Stimulated activated CD8-positive, alpha-beta memory T cell treated with anti-CD3 and anti-CD28 coated beads, Interleukin-7, amount 100 ng/mL, for 4 hours (primary cell): ENCODE data around the gene GPR37.

Experiments used
- DNase-seq, 2 donors: peaks; one replicate each; pipeline ENCODE4 v3.0.0-alpha.2; 2020; ENCODE audit warnings: low read depth in 2 of 2

Gene GPR37

DNA sequence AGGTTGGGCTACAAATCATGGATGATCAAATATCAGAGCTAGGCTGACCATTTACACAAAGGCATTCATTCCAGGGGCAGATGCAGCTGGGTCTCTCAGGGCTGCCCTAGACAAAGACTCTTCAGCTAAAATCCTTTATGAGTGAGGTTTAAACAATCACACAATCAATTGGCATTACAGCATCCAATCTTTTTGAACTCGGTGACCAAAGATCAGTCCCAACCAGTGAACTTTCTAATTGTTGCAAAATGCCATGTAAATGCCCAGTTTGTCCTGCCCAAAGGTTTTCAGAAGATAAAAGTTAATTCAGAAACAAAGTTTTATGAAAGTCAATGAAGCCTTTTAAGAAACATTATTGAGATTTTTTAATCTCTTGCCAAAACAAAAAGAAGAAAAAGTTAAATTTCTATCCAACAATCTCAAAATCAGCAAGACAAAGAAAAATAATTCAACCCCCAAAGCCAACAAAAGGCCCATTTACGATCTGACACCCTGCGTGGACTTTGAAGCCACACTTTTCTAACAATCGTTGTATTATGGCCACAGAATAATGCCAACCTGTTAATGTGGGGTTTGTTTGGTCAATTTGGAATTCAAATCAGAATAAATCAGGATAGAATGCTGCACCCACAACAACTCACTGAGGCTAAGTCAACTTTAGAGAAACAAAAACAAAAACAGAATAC lies 40.9 kb downstream of the GPR37 start:
- no peak for DNase-seq

GRCh38 chr7:124724079-124724478 lies 41.5 kb downstream of the GPR37 start:
- no peak for DNase-seq

DNA sequence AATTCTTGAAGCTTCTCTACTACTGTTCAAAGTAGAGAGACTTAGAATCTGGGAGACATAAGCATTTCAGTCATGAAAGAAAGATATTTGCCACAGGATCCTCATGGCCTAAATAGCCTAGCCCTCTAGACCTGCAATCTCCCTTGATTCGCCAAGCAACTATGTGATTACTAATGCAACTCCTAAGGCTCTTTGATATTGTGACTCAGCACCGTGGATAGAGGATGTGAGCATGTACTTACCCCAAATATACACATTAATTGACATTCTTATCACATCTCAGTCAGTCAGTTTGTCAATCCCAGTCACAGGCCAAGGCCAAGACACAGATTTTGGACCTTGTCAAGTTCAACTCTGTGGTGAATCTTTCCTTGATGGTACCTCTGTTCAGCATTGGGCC lies 42.6 kb downstream of the GPR37 start:
- no peak for DNase-seq

- no peak for DNase-seq
These were observed 43.3 kb downstream of the GPR37 start for GRCh38 chr7:124722292-124722691.

GRCh38 chr7:124720195-124720594 lies 45.4 kb downstream of the GPR37 start:
- DNase-seq = no peak

GRCh38 chr7:124718032-124718766 lies 47.4 kb downstream of the GPR37 start:
- no peak for DNase-seq

DNA sequence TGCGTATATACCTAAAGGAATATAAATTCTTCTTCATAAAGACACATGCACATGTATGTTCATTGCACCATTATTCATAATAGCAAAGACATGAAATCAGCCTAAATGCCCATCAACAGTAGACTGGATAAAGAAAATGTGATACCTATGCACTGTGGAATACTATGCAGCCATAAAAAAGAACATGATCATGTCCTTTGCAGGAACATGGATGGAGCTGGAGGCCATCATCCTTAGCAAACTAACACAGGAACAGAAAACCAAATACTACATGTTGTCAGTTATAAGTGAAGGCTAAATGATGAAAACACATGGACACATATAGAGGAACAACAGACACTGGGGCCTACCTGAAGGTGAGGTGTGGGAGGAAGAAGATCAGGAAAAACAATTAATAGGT lies 48.7 kb downstream of the GPR37 start:
- DNase-seq = no peak

DNA sequence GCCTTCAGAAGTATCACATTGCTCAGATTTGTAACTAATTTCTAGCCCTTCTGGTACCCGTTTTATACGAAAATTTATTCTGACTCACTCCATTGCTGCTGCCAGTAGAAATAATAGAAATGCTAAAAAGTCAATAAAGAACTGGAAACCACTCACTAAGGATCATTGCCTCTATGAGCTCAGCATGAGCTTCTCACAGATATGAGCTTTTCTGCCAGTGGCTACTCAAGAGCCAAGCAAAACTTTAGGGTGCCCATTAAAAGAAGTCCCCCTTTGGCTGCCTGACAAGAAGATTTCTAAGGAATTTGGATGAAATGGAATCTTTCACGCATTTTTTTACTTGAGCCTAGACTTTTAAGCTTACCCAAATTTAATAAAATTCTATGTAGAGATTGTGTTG lies 52.5 kb downstream of the GPR37 start:
- DNase-seq = no peak

DNA sequence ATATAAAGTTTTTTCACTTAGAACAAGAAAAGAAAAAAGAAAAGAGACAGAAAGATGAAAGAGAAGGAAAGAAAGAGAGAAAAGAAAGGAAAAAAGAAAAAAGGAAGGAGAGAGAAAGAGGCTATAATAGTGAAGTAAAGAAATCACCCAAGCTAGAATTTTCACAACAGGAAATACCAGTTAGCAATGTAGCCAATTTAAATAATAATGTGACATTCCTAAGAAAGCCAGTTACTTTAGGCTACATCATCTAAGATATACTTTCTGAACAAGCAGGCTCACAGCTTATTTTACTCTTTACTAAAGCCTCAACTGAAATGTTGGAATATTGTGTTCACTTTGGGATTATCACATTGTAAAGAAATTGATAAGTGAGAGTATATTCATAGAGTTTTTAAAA lies 53.6 kb downstream of the GPR37 start:
- DNase-seq = no peak

GRCh38 chr7:124702385-124702784 lies 63.2 kb downstream of the GPR37 start:
- DNase-seq = no peak

GRCh38 chr7:124701955-124702354 lies 63.6 kb downstream of the GPR37 start:
- no peak for DNase-seq

DNA sequence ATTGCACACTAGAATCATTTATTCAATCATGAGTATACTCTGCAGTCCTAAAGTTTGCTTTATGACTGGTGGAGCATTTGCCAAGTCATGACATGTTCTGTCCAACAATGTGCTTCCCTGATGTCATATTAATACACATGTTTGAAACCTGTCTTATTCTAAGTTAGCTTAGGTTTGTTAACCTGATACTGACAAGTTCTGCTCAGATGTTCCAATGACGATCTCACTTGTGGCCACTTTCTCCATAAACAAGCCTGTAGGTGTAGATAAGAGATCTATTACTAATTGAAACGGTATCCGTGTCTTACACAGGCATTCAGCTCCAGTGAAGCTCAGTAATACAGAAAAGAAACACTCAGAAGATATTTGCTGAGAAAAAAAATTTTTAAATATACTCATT lies 64.9 kb downstream of the GPR37 start:
- DNase-seq = no peak

DNA sequence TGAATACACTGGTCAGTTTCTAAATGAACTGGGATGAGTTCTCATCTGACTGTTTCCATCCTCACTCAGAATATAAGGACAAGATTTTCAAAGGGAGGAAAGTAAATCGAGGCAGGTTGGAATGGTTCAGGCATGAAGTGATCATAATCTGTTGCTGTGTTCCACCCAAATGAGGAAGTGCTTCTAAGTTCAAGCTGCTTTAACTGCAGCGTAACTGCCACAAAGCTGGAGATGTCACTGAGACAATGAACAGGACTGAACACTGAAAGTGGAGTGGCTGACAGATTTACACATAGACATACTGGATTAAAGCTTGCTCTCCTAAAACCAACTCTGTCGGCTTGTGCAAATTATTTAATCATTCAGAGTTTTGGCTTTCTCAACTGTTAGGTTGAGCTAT lies 66.6 kb downstream of the GPR37 start:
- no peak for DNase-seq

DNA sequence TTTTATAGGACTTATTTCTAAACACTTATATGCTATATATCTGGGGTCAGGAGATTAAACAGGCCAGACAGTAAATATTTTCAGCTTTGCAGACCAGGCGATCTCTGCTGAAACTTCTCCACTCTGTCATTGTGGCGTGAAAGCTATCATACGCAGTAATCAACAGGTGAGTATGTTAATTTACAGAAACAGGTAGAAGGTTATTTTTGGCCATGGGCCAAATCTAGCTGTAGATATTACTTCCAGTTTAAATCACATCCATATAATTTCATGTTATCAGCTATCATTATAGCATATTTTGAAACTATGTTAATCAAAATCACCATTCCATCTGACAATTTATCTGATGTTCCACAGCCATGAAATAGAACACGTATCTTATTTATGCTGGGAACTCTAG lies 67.8 kb downstream of the GPR37 start:
- no peak for DNase-seq
